ENCODE data around the gene OLFML2A. TPM values are rescaled to one million over a fixed set of nuclear protein-coding genes. Genes with fewer than 3 reads are reported as not detected.

Gene OLFML2A
- total and polyA plus RNA-seq, 10 donors, result 3.0 to 187 (median 117) TPM

DNA sequence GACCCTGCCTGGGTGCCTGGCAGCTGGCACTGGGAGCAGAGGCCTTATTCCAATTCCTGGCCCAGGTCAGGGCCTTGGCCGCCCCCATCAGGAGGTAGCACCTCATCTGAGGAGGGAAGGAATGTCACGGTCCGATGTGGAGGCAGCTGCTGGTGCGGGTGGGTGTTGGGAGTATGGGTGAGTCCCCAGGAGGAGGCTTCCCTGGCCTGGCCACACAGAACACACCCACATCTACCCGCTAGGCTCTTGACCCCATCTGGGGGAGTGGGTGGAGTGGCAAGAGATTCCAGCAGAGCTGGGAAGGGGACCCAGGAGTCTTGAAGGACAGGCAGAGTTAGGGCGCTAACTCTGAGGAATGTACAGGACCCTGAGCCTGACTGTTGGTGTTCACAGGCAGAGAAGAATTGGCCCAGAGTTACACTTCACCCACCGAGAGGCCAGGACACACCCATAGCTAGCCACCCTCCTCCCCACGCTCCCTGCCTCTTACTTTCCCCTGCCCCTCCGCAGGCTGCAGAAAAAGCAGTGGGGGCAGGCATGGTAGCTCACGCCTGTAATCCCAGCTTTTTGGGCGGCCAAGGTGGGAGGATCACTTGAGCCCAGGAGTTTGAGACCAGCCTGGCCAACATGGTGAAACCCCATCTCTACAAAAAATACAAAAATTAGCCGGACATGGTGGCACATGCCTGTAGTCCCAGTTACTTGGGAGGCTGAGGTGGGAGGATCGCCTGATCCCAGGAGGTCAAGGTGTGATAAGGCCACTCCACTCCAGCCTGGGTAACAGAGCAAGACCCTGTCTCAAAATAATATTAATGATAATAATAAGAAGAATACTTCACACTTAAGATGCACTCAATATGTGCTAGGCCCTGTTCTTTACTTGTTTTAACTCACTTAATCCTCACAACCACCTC lies 6.0 kb downstream of the OLFML2A start:
- peak overlapping the region in 7 of 8 donors; percentile 27 to 88 (median 64) for H3K27ac ChIP-seq
- WGBS, 5 donors, result 80 to 89% (median 82%) methylated on average over 11 to 13 of the region's 13 CpGs
- peaks cover 0 to 13% (median 0%) of the 10 kb centered on the region in 6 donors for H3K36me3 ChIP-seq
- DNase-seq, result peak; percentile 59
- intact Hi-C loops (cut with DNase I; ENCODE audit: low total_unique reads), result no loop called here
- H3K4me3 ChIP-seq, result no peak overlapping the region
- H3K4me1 ChIP-seq, result peaks cover 3 to 70% (median 46%) of the 10 kb centered on the region in 6 donors
- TF ChIP-seq, protein P1, sequence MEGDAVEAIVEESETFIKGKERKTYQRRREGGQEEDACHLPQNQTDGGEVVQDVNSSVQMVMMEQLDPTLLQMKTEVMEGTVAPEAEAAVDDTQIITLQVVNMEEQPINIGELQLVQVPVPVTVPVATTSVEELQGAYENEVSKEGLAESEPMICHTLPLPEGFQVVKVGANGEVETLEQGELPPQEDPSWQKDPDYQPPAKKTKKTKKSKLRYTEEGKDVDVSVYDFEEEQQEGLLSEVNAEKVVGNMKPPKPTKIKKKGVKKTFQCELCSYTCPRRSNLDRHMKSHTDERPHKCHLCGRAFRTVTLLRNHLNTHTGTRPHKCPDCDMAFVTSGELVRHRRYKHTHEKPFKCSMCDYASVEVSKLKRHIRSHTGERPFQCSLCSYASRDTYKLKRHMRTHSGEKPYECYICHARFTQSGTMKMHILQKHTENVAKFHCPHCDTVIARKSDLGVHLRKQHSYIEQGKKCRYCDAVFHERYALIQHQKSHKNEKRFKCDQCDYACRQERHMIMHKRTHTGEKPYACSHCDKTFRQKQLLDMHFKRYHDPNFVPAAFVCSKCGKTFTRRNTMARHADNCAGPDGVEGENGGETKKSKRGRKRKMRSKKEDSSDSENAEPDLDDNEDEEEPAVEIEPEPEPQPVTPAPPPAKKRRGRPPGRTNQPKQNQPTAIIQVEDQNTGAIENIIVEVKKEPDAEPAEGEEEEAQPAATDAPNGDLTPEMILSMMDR (IDR thresholded peaks at IDR 0.05 in 8 of 11, conservative IDR thresholded peaks at IDR 0.05 in 3 of 11), result no peak
- peak in 1 of 3 donors; percentile 9 for TF ChIP-seq POLR2AphosphoS5 (IDR thresholded peaks at IDR 0.05)
- H3K27me3 ChIP-seq (replicated peaks in 1 of 7), result no peaks in the 10 kb centered on the region
- no peaks in the 10 kb centered on the region for H3K9me3 ChIP-seq

DNA sequence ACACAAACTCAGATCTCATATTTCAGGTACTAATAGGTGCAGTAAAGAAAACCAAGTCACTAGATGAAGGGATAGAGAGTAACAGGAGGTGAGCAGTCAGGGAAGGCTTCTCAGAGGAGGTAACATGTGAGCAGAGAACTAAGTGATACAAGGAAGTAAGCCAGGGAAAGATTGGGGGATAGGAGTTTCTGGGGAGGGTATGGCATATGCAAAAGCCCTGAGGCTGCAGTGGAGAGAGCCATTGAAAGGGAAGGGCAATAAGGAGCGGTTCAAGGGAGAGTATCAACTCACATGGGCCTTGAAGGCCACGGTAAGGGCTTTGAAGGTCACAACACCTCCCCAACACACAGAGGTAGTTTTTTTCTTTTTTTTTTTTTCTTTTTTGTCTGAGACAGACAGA lies 6.9 kb downstream of the OLFML2A start:
- Histone ChIP-seq H3K4me3 (no peak overlapping the region), H3K27ac (peak overlapping the region in 6 of 8 donors; percentile 13 to 88 (median 69)), H3K4me1 (peaks cover 2 to 63% (median 46%) of the 10 kb centered on the region in 6 donors), H3K27me3 (replicated peaks in 1 of 7) (no peaks in the 10 kb centered on the region), H3K36me3 (peaks cover 0 to 22% (median 0%) of the 10 kb centered on the region in 6 donors), H3K9me3 (no peaks in the 10 kb centered on the region)
- DNase-seq, result no peak
- intact Hi-C loops (cut with DNase I; ENCODE audit: low total_unique reads), result no loop called here
- TF ChIP-seq POLR2A (IDR thresholded peaks at IDR 0.05) (no peak), POLR2AphosphoS5 (IDR thresholded peaks at IDR 0.05) (no peak)
- TF ChIP-seq, protein P1 (IDR thresholded peaks at IDR 0.05 in 8 of 11, conservative IDR thresholded peaks at IDR 0.05 in 3 of 11), result no peak
- WGBS, 5 donors, result 69 to 85% (median 77%) methylated on average over 2 of the region's 2 CpGs

DNA sequence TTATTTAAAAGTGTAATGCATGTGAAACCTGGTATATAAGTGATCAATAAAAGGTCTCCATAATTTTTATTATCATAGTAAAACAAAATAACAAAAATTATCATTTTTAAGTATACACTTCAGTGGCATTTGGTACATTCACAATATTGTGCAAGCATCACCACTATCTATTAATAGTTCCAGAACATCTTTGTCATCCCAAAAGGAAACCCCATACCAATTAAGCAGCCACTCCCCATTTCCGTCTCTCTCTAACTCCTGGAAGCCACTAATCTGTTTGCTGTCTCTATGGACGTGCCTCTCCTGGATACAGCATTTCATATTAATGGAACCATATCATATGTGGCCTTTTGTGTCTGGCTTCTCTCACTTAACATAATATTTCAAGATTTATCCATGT lies 7.6 kb downstream of the OLFML2A start:
- H3K4me1 ChIP-seq, result peaks cover 0 to 56% (median 43%) of the 10 kb centered on the region in 6 donors
- no peak for DNase-seq
- H3K9me3 ChIP-seq, result no peaks in the 10 kb centered on the region
- WGBS, 5 donors, result 20 to 38% (median 24%) methylated on average over 2 of the region's 2 CpGs
- intact Hi-C loops (cut with DNase I; ENCODE audit: low total_unique reads), result no loop called here
- no peaks in the 10 kb centered on the region for H3K27me3 ChIP-seq (replicated peaks in 1 of 7)
- peak overlapping the region in 5 of 8 donors; percentile 44 to 88 (median 74) for H3K27ac ChIP-seq
- TF ChIP-seq, protein P1 (IDR thresholded peaks at IDR 0.05 in 8 of 11, conservative IDR thresholded peaks at IDR 0.05 in 3 of 11), result no peak
- TF ChIP-seq POLR2AphosphoS5 (IDR thresholded peaks at IDR 0.05), result peak in 1 of 3 donors; percentile 18
- no peak overlapping the region for H3K4me3 ChIP-seq
- peaks cover 0 to 25% (median 0%) of the 10 kb centered on the region in 6 donors for H3K36me3 ChIP-seq

All from spleen (tissue), 11 donors.